Esophagus squamous epithelium (tissue), 4 donors: ENCODE results near the gene TMCC3.

Source experiments
- CTCF ChIP-seq, 6 experiments: fragments of 450-650 bp in 4 of 6; fragments of 200-600 bp in 2 of 6; sonication (generic) in 2 of 6; IDR thresholded peaks; one replicate each; pipeline ENCODE4 v1.5.1; 2016 to 2019; ENCODE audit warnings: antibody characterized with exemption in 6 of 6, mild to moderate bottlenecking in 4 of 6, moderate library complexity in 4 of 6
- POLR2A ChIP-seq, 4 donors: fragments of 450-650 bp; IDR thresholded peaks; one replicate each; pipeline ENCODE4 v1.6.1; 2017; ENCODE audit warnings: antibody characterized with exemption in 4 of 4, mild to moderate bottlenecking in 4 of 4, moderate library complexity in 3 of 4

GRCh38 chr12:94673496-94673895 lies 23.1 kb upstream of the TMCC3 start:
- TF ChIP-seq CTCF (IDR thresholded peaks at IDR 0.05) (no peak), POLR2A (IDR thresholded peaks at IDR 0.05) (no peak)
